Amygdala (tissue), 56 donors: ENCODE results near the gene ZNF385A.
"Not testable (repeated sequence)": the region's sequence is repeated elsewhere in the genome, so short reads cannot be mapped to it uniquely, and the experiment has no call there.

Experiments used
- DNase-seq, 56 donors: peaks; one replicate each; lab custom pipeline; 2025; lab: John Stamatoyannopoulos, UW

The ZNF385A gene

DNA sequence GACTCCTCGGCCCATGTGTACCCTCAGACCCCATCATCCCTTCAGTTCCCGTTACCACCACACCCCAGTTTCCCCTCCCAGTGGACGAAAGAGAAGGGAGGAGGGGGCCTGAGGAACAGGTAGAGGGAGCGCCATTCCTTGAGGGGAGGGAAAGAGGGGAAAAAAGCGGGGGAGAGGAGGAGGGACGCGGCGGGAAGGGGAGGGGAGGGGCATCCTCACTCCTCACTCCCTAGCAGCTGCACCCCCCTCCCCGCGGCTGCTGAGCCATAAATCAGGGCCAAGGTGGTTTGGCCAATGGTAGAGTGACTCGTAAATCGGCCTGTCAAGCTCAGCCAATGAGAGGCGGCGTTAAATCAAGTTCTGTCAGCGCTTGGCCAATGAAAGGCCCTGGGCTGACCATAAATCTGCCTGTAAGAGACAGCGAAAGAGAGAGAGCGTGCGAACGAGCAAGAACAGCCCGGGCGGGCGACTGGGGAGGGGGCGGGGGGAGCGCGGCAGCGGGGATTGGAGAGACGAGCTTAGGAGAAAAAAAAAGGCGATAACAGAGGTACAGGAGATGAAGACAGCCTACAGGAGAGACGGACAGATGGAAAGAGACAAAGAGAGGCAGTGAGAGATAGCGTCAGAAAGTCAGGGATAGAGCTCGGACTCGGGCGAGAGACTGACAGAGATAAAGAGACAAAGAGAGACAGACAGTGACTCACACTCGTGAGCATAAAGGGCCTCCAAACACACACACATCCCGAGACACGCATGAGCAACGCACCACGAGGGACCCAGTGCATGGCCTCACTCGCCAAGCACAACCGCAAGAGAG is 25.4 kb downstream of the ZNF385A start:
- peak; percentile 74 to 99 (median 96) for DNase-seq

DNA sequence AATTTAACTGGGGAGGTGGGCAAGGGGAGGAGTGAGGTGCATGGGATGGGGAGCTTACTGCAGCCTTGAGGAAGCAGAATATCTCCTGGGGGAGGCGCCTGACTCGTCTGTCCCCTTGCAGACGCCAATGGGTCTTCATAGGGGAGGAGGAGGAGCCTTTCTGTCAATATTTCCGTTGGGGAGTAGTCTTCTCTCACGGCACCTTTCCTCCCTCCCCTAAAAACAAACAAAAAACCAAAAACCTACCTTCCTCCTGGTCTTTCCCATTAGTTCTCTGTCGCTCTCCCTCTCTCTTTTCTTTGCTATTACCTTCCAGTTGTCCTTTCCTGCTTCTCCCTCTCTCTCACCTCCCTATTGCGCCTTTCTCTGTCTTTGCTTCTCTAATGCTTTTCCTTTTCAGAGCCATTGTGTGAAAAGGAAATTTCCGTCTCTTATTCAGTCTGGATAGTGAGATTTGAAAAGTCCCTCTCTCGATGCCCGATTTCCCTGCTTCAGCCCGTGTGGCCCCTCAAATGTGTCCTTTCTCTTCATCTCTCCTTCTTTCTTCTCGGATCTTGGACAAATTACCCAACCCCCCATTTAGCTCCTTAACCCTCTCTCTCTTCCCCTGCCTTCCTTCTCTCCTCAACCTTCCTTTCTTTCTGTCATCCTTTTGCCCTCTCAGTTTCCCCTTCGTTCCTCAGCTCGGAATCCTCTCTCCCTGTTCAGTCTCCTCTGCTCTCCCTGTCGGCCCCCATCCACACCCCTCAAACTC is 26.2 kb downstream of the ZNF385A start:
- peak in 19 of 56 donors; percentile 16 to 54 (median 38) for DNase-seq

DNA sequence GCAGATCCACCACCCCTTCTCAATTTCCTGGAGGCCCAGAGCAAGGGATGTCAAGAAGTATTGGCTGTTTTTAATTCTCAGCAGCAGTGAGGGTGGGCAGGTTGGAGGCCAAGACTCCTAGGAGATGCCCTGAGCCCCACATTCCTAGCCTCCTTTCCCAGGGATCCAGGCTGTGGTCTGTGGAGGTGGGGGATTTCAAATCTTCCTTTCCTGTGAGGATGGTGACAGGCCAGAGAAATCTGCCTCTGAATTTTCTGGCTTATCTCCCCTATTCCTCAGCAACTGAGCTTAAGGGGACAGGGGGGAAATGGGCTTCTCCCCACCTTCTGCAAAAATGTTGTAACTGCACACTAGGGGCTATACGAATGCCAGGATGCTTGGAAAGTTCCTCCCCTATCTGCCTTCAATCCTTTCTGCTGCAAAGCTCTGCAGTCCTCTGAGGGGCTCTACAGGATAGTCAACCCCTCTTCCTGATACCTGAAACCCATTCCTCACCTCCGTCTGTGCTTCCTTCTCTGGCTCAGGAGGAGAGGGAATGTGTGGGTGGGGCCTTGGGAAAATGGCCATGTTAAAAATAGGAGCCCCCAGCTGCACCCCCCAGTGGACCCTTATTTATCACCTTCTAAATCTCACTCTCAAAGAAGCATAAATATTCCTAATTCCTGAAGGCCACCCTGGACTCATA is 26.9 kb downstream of the ZNF385A start:
- DNase-seq: no peak

DNA sequence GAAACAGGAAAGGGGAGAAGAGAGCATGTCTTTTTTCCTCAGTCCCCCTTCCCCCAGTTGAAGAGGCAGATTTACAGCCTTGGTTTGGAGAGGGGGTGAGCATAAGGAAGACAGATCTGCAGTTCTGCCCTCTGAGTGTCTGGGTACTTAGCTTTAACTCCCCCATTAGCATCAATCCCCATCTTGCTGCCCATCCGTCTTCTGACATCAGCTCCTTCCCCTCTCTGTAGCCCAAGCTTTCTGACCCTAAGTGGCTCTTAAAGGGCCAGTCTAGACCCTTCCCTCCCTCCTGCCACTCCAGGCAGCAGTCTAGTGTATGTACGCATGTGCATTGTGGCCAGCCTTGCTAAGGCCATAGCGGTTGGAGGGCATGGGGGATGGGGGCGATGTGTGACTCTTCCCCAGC is 27.6 kb downstream of the ZNF385A start:
- DNase-seq: no peak

DNA sequence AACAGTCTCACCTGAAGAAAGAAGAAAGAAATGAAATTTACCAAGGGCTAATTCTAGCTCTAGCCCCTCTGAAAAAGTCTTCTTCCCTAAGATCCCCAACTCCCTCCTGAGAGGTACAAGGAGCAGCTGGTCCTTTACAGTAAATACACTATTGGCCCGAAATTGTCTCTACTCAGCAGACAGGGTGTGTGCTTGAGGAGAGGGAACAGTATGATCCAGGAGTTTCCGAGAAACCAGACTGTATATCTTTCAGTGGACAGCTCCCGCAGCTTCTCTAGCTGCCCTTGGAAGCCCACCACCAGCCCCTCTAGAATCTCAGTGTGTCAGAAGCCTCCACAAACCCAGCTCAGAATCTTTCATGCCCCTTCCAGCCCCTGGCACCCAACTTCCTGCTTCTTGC is 28.3 kb downstream of the ZNF385A start:
- DNase-seq: no peak

DNA sequence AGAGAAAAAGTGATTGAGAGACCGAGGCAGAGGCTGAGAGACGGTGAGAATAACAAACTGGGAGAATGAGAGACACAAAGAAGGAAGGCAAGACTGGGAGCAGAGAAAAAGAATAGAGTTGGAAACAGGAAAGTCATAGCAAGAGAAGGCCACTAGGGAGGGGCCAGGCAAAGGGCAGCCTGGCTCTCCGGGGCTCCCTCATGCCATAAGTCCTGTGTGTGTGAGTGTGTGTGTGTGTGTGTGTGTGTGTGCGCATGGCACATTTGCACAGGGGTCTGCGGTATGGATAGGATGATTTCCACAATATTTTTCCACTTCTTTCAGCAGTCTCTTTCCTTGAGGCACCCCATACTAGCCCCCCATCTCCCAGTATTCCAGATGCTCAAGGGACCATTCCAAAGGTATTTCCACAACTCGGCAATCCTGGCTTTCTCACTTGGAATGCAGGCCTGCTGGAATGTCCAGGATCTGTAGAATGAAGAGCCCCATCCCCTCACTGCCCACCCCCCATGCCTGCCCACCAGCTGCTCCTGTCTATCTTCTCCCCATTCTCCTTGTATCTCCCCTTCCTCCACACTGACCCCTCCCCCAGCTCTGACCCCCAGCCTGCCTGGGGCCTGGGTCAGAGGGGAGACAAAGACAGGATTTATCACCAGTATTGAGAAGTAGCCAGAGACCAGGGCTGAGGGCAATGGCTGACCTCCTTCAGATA is 29.3 kb downstream of the ZNF385A start:
- no peak for DNase-seq

DNA sequence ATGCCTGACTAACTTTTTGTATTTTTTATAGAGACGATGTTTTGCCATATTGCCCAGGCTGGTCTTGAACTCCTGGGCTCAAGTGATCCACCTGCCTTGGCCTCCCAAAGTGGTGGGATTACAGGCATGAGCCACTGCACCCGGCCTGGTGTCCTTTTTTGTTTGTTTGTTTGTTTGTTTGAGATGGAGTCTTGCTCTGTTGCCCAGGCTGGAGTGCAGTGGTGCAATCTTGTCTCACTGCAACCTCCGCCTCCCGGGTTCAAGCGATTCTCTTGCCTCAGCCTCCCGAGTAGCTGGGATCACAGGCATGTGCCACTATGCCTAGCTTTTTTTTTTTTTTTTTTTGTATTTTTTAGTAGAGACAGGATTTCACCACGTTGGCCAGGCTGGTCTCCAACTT is 30.3 kb downstream of the ZNF385A start:
- not testable (repeated sequence) for DNase-seq

DNA sequence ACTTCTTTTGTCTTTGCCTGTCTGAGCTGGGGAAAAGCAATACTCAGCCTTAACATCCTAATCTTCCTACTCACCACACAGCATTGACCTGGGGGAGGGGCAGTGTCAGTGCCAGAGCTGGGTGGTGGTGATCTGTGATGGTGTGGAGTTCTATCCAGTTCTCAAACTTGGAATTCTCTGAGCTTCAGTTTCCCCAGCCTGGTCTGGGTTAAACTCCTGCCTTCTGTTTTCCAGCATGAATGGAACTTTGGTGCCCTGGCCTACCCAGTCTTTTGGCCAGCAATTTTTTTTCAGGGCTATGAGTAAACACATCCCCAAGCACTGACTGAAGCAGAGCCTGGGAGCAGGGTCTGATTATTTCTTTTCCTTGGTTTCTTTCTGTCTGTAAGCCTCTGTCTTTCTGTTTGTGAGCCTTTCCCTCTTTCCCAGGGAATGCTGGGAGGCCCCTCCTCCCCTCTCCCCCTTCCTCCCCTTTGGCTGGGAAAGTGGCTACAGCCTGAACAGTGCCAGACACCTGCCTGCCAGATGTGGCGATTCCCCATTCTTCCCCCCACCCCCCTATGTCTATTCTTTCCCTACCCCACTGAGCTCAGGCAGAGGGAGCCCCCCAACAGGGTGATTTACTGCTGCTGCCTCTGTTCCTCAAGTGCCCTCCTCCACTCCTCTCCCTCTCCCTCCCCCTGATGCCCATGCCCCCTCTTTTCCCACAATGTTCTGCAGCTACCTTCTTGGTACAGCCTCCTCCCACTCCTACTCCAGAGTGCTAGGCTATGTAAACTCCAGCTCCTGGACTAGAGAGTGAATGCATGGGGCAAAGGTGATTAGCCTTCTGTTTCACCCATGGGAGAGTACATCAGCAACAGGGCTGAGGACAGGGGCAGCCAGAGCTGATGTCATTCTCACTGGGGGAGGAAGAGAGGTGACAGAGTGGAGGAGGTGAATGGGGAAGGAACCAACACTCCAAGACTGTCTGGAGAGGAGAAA is 31.4 kb downstream of the ZNF385A start:
- peak in 36 of 56 donors; percentile 20 to 79 (median 44) for DNase-seq

DNA sequence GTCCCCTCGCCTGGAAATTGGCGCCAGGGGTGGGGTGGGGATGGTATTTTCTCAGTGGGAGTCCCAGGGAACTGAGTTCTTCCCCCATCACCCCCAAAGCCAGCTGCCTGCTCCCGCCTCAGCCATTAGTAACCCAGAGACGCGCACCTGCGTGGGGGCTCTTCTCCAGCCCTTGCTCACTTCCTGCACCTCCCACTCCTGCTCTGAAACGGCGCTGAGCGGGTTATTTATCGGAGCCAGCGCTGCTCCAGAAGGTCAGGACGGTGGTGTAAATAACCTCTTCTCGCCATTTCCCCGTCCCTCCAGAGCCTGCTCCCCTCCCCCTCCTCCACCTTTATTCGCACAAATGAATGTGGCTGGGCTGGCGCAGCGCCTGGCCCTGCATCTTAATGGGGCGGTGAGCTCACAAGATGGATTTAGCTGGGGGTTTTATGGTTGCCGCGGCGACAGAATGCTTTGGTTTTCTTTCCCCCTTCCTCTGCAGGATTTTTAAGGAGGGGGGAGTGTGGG is 32.5 kb downstream of the ZNF385A start:
- peak in 50 of 56 donors; percentile 18 to 83 (median 65) for DNase-seq

DNA sequence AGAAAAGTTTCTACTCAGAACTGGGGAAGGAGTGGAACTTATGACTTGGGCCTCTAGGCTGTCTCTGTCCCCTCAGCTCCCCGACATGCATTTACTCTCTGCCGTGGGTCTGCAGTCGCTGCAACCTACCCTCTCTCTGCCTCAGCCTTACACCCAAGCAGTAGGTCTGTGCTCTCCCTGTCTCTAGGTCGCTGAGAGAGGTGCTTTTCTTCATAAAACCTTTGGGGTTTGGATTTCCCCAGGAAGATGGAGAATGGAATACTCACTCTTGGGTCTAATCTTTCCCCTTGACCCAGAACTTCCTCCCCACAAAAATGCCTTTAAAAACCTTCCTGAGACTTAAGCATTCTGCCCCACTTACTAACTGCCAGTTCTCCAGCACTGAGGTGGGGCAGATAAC is 33.2 kb downstream of the ZNF385A start:
- DNase-seq: no peak

DNA sequence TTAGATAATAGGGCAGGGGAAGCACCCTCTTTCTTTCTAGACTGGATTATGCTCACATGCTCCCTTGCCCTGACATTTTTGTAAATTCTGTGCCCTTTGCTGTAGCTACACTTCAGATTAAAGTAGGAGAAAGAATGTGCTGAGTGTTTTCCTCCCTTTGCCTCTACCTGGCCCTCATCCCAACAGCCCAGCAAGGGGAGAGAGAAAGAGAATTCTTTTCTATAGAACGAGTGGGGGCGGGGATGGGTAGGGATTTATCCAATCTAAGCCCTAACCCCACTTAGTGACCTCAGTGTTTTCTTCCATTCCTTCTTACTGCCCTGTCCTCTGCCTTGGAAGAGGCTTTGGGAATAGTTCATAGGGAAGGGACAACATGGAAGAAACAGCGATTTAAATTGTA is 33.8 kb downstream of the ZNF385A start:
- no peak for DNase-seq

DNA sequence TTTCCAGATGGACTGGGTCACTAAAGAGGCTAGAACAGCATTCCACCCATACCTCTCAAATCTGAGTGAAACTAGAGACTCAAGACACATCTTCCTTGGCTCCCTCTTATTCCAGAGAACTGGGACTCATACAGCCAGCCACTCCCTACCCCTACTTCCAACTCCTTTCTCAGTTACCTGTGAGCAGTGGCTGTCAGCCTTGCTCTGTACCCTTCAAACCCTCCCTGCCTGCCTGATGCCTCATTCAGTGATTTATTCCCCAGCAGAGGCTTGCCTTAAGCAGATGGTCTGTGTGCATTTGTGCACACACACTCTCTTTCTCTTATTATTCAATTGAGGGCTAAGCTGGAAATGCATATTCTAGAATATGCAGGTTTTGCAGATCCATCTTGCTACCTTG is 34.9 kb downstream of the ZNF385A start:
- DNase-seq: no peak

DNA sequence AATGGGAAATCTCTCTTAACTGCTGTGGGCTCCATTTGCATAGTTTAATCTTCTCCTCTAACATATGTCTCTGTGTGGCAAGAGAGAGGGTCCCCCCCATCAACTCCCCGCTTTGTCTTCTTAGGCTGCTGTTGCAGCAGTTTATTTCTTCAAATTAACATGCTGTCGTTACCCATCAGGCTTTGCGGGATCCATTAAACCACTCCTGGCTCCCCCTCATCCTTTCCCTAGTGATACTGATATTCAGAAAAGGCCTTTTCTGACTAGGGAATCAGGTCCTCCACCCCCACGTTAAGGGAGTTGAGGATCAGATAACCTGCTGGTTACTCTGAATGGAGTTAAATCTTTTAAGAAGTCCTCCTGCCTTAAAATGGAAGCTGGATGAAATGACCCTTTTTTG is 35.5 kb downstream of the ZNF385A start:
- DNase-seq: no peak

DNA sequence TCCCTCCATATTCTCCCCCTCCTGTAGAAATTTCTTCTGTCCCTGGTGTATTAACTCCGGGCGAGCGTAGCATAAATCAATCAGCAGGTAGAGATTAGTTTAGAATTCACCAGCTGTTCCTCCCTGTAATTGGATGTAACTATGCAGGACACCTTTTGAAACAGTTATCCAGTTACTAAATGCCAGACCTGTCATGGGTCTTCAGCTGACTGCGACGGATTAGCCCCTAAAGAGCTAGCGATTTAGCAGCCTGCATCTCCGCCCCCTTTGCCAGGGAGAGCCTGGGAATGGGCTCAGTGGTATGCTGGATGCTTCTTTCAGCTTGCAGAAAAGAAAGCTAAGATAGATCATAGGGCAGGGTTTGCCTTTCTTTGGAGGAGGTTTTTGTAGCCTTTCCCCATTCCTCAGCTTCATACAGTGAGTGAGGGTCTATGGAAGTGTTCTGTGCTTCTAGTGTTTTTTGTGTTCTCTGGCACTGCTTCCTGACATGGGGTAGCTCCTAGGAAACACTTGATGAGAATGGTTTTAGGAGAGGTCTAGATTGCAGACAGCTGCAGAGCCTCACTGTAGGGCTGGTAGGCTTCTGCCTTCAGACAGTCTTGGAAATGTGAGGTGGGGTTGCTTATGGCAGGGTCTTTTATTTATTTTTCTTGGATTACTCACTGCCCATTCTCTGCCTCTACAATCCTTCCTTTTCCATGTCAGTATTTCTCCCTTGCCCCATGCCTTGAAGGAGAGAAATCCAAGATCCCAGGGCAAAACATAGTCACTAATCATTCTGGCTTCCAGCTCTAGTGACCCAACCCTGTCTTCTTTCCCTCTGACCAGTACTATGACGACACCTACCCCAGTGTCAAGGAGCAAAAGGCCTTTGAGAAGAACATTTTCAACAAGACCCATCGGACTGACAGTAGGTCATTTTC is 42.9 kb downstream of the ZNF385A start:
- no peak for DNase-seq

DNA sequence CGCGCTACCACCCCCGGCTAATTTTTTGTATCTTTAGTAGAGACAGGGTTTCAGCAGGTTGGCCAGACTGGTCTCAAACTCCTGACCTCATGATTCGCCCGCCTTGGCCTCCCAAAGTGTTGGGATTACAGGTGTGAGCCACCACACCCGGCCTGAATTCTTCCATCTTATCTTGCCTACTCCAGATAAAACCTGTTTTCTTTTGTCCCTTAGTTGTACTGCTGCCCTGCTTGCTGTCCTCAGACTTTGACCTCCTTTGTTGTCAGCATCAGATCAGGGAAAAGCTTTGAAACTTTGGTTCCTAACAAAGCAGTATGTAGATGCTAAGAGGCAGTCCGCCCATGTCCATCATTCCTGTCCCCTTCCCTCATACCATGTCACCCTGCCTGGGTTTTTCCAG is 43.7 kb downstream of the ZNF385A start:
- DNase-seq: no peak

DNA sequence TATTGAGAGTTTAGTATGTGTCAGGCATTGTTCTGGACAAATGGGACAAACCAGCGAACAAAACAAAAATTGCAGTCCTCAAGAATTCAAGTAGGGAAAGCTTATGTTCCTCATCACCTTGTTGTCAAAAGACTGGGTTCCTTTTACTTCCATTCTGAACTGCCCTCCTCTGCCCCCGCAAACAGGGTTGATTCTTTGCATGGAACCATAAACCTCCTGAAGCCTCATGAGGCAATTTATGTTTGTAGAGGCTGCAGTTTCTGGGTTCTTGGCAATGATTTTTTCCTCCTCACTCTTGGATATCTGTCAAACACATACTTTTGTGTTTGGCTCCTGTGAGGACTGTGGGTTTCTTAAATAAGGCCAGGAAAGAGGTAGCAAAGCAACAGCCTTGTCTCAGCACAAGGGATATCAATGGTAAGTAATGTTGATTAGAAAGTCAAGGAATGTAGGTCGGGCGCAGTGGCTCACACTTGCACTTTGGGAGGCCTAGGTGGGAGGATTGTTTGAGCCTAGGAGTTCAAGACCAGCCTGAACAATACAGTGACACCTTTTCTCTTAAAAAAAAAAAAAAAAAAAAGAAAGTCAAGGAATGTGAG is 45.7 kb downstream of the ZNF385A start:
- DNase-seq: no peak

DNA sequence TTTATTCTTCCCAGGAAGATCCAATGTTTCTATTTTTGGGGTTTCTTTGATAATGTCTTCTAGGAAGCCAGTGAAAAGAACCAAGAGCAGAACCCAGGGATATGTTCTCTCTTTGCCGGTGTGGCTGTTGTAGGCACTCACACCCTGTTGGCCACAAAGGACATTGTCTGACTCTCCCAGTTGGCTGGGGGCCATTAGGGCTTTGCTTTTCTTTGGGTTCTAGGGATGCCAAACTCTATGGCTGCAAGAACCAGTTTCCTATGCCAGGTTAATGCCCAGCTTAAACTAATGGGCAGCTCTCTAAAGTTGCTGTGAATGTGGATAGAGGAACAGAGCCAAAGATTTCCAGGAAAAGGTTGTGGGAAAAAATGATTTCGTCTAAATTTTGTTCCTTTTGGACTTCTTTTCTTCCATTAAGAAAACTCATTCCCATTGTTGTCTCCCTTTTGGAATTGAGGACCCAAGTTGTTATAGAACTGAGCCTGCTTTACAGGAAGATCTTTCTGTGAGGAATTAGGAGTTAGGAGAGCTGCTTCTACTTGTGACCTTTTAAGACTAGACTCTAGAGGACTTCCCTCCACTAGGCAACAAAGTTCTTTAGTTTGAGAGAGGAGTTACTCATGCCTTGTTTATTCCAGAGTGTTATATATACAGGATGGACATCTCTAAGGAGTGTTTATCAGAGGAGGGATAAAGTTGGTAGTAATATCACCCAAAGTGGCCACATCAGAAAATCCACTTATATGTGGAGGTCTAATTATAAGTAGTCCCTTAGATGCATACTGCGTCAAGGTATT is 46.5 kb downstream of the ZNF385A start:
- peak in 9 of 56 donors; percentile 10 to 71 (median 28) for DNase-seq
